Measurements from ENCODE around the gene PRELP.

PRELP gene

GRCh38 chr1:203497269-203497777 lies 21.7 kb downstream of the PRELP start:
- POLR2A ChIA-PET, result no interaction called here
- TF ChIP-seq ELF4 (IDR thresholded peaks at IDR 0.05) (no peak), BHLHE40 (IDR thresholded peaks at IDR 0.05; ENCODE audit: borderline replicate concordance) (no peak), TARDBP (IDR thresholded peaks at IDR 0.05) (no peak), ZNF384 (IDR thresholded peaks at IDR 0.05) (no peak), NFRKB (IDR thresholded peaks at IDR 0.05) (no peak), FOXK2 (IDR thresholded peaks at IDR 0.05) (no peak), CTBP1 (IDR thresholded peaks at IDR 0.05; ENCODE audit: borderline replicate concordance) (no peak), PKNOX1 (IDR thresholded peaks at IDR 0.05) (no peak), L3MBTL2 (conservative IDR thresholded peaks at IDR 0.05) (no peak), SP1 (IDR thresholded peaks at IDR 0.05) (no peak), LEF1 (IDR thresholded peaks at IDR 0.05; ENCODE audit: borderline replicate concordance) (no peak), FOXM1 (IDR thresholded peaks at IDR 0.05; ENCODE audit: borderline replicate concordance) (no peak), SUZ12 (IDR thresholded peaks at IDR 0.05) (no peak), FOXA1 (IDR thresholded peaks at IDR 0.05) (no peak), HDGF (IDR thresholded peaks at IDR 0.05; ENCODE audit: borderline replicate concordance) (no peak)

GRCh38 chr1:203499643-203500278 lies 24.2 kb downstream of the PRELP start:
- TF ChIP-seq BHLHE40 (IDR thresholded peaks at IDR 0.05; ENCODE audit: borderline replicate concordance) (no peak), TARDBP (IDR thresholded peaks at IDR 0.05) (no peak), SUZ12 (IDR thresholded peaks at IDR 0.05) (no peak), ARNT (IDR thresholded peaks at IDR 0.05) (no peak), PKNOX1 (IDR thresholded peaks at IDR 0.05) (no peak), HDGF (IDR thresholded peaks at IDR 0.05; ENCODE audit: borderline replicate concordance) (no peak), CTBP1 (IDR thresholded peaks at IDR 0.05; ENCODE audit: borderline replicate concordance) (no peak), SP1 (IDR thresholded peaks at IDR 0.05) (no peak), FOXM1 (IDR thresholded peaks at IDR 0.05; ENCODE audit: borderline replicate concordance) (no peak), FOXA1 (IDR thresholded peaks at IDR 0.05) (no peak), ZNF384 (IDR thresholded peaks at IDR 0.05) (no peak), NFRKB (IDR thresholded peaks at IDR 0.05) (no peak), FOXK2 (IDR thresholded peaks at IDR 0.05) (no peak), L3MBTL2 (conservative IDR thresholded peaks at IDR 0.05) (no peak), LEF1 (IDR thresholded peaks at IDR 0.05; ENCODE audit: borderline replicate concordance) (no peak), ELF4 (IDR thresholded peaks at IDR 0.05) (no peak)
- ChIA-PET CTCF (no interaction called here), POLR2A (no interaction called here)
- DNase-seq (ENCODE audit: extremely low spot score), result no peak

More at GRCh38 chr1:203497269-203497777, 21.7 kb downstream of the PRELP start:
- DNase-seq (ENCODE audit: extremely low spot score), result no peak
- CTCF ChIA-PET, result interaction anchor here (1.0 to 1.6 kb wide), 3 partner anchors 8 to 204 kb away, joined by 4 read pairs; no protein-coding TSS in a partner anchor

- POLR2A ChIA-PET, result no interaction called here
- no peak for DNase-seq (ENCODE audit: extremely low spot score)
- CTCF ChIA-PET, result no interaction called here
- TF ChIP-seq FOXK2 (IDR thresholded peaks at IDR 0.05) (no peak), FOXA1 (IDR thresholded peaks at IDR 0.05) (no peak), TARDBP (IDR thresholded peaks at IDR 0.05) (no peak), L3MBTL2 (conservative IDR thresholded peaks at IDR 0.05) (no peak), FOXM1 (IDR thresholded peaks at IDR 0.05; ENCODE audit: borderline replicate concordance) (no peak)
Observed at GRCh38 chr1:203500279-203500678, 24.7 kb downstream of the PRELP start.

- CTCF ChIA-PET, result interaction anchor here (0.7 to 2.0 kb wide), 13 partner anchors 10 to 236 kb away, joined by 3 to 12 read pairs (median 4); partner anchors contain the start of gene OPTC
- TF ChIP-seq SP1 (IDR thresholded peaks at IDR 0.05) (no peak), ELF4 (IDR thresholded peaks at IDR 0.05) (no peak), HDGF (IDR thresholded peaks at IDR 0.05; ENCODE audit: borderline replicate concordance) (no peak), FOXA1 (IDR thresholded peaks at IDR 0.05) (no peak), ARNT (IDR thresholded peaks at IDR 0.05) (no peak), TARDBP (IDR thresholded peaks at IDR 0.05) (no peak), PKNOX1 (IDR thresholded peaks at IDR 0.05) (no peak), NFRKB (IDR thresholded peaks at IDR 0.05) (no peak), FOXK2 (IDR thresholded peaks at IDR 0.05) (no peak), FOXM1 (IDR thresholded peaks at IDR 0.05; ENCODE audit: borderline replicate concordance) (no peak), L3MBTL2 (conservative IDR thresholded peaks at IDR 0.05) (no peak), LEF1 (IDR thresholded peaks at IDR 0.05; ENCODE audit: borderline replicate concordance) (no peak), SUZ12 (IDR thresholded peaks at IDR 0.05) (no peak)
- DNase-seq (ENCODE audit: extremely low spot score), result no peak
- POLR2A ChIA-PET, result interaction anchor here (1.5 kb wide), 1 partner anchor 123 kb away, joined by 3 read pairs; the partner anchor contains the start of gene ATP2B4
Observed at GRCh38 chr1:203503836-203504235, 28.2 kb downstream of the PRELP start.

GRCh38 chr1:203504400-203505250 lies 29.0 kb downstream of the PRELP start:
- TF ChIP-seq BHLHE40 (IDR thresholded peaks at IDR 0.05; ENCODE audit: borderline replicate concordance) (no peak), PKNOX1 (IDR thresholded peaks at IDR 0.05) (peak; percentile 53; the same call in 1 of the 2 replicates)
- ChIA-PET CTCF (interaction anchor here (0.7 to 2.0 kb wide), 15 partner anchors 10 to 237 kb away, joined by 3 to 12 read pairs (median 4); partner anchors contain the start of gene OPTC), POLR2A (interaction anchor here (1.5 kb wide), 1 partner anchor 122 kb away, joined by 3 read pairs; the partner anchor contains the start of gene ATP2B4)
- DNase-seq (ENCODE audit: extremely low spot score), result peak; percentile 89

All from HEK293T (cell line).